HEK293 (cell line): ENCODE results near the gene RTL9.

Source experiments
- CTCF ChIP-seq: fragments of 450-650 bp; formaldehyde crosslinking; IDR thresholded peaks from 2 replicates; pipeline ENCODE4 v1.5.1; 2016; ENCODE audit warnings: missing biosample characterization, missing genetic modification characterization
- ELK4 ChIP-seq: IDR thresholded peaks from 2 replicates; pipeline ENCODE4 v1.6.1; 2011; ENCODE audit warnings: mild to moderate bottlenecking, low read depth, low read length, borderline replicate concordance
- REST ChIP-seq: fragments of 450-650 bp; formaldehyde crosslinking; IDR thresholded peaks from 2 replicates; pipeline ENCODE4 v1.5.1; 2016; ENCODE audit warnings: missing biosample characterization, missing genetic modification characterization
- TCF7L2 ChIP-seq: IDR thresholded peaks from 2 replicates; pipeline ENCODE4 v1.6.1; 2011; ENCODE audit warnings: low read depth, mild to moderate bottlenecking, inconsistent platforms, low read length, moderate library complexity, borderline replicate concordance
- ZBTB1 ChIP-seq: fragments of 450-650 bp; formaldehyde crosslinking; IDR thresholded peaks from 2 replicates; pipeline ENCODE4 v1.5.1; 2016; ENCODE audit warnings: missing biosample characterization, missing genetic modification characterization
- ZFP3 ChIP-seq: fragments of 450-650 bp; formaldehyde crosslinking; IDR thresholded peaks from 2 replicates; pipeline ENCODE4 v1.5.1; 2016; ENCODE audit warnings: low read depth, missing biosample characterization, missing genetic modification characterization
- ZNF121 ChIP-seq: fragments of 450-650 bp; formaldehyde crosslinking; IDR thresholded peaks from 2 replicates; pipeline ENCODE4 v1.5.1; 2016; ENCODE audit warnings: missing biosample characterization, missing genetic modification characterization
- ZNF274 ChIP-seq, 2 experiments: fragments of 200-500 bp in 1 of 2; fragments of 450-650 bp in 1 of 2; sonication (Bioruptor generic) in 1 of 2; formaldehyde crosslinking in 1 of 2; IDR thresholded peaks; 2 replicates each; pipeline versions ENCODE4 v1.5.1 to v1.6.1; 2014 to 2016; ENCODE audit warnings: borderline replicate concordance in 1 of 2, inconsistent platforms in 1 of 2, low read length in 1 of 2, missing biosample characterization in 1 of 2, missing genetic modification characterization in 1 of 2
- ZNF747 ChIP-seq: fragments of 450-650 bp; formaldehyde crosslinking; IDR thresholded peaks from 2 replicates; pipeline ENCODE4 v1.5.1; 2016; ENCODE audit warnings: missing biosample characterization, missing genetic modification characterization

- TF ChIP-seq ZBTB1 (no peak), ELK4 (no peak), CTCF (tag by site-specific recombination) (no peak), ZNF747 (tag by site-specific recombination) (no peak), REST (tag by site-specific recombination) (no peak), ZNF121 (tag by site-specific recombination) (no peak), ZNF274 (IDR thresholded peaks at IDR 0.05; ENCODE audit: low read length) (no peak), ZNF274 (tag by site-specific recombination; IDR thresholded peaks at IDR 0.05; ENCODE audit: borderline replicate concordance) (no peak), ZFP3 (no peak), TCF7L2 (no peak)
These were observed 41.3 kb downstream of the RTL9 start for GRCh38 chrX:110399966-110400365.
